ENCODE data around the gene FPGT.
"Not testable (repeated sequence)": the region's sequence is repeated elsewhere in the genome, so short reads cannot be mapped to it uniquely, and the experiment has no call there.

Gene FPGT

DNA sequence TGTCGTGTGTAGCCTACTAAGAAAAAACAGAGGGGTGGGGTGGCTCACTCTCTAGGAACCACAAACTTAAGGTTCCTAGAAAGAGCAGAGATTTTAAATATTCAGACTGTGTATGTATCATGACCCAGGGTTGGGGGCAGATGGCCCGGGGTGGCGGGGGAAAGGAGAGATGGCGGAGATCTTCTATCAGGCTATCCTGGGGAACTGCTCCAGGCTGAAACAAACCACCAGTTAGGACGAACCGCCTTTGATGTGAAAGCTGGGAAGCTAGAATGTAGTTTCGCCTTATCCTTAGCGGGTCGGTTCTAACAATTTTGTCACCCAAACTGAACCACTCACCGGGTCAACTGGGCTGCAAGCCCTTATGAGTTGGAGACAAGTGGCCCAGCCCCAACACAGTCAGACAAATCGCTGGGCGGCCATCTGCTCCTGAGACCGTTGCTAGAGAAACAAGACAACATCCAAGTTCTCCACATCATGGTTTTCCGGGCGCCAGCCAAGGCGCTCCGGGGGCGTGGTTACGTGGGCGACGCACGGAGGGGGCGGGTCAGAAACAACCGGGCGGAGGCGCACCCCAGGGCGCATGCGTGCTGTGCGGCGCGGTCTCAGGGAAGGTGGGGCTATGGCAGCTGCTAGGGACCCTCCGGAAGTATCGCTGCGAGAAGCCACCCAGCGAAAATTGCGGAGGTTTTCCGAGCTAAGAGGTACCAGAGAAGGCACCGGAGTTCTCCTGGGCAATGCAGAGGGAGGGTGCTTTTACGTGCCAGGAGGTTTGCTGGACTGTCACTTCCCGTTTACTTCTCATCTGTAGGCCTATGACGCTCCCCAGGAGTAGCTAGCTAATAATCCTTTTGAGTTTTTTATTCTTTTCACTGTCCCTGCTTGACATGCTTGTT, at the start of gene FPGT, which contains the start of gene LRRIQ3:
Gene FPGT, plus strand, starts transcription at position 586 of the 896 bp plus-strand sequence. Its CDS starts 37 bp downstream, at position 623.
Gene LRRIQ3, minus strand, starts transcription at position 520 of the 896 bp plus-strand sequence. CDS start 14,492 bp downstream, outside the sequence.
- peak; percentile 96 for DNase-seq

DNA sequence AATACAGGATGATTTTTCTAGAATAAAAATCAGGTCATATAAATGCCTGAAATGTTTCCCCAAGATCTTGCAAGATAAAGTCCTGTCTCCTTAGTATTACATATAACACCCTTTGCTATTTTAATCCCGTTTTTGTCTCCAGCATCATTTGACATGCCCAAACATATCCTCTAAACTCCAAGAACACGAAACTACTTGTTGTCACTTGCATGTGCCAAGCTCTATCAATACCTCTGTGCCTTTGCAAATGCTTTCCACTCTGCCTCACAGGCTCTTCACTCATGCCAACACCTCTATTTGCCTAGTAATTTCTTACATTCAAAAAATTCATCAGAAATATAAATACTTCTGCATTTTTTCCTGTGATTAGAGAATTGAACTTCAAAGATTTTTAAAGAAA, 38.0 kb upstream of the FPGT start:
- no peak for DNase-seq

DNA sequence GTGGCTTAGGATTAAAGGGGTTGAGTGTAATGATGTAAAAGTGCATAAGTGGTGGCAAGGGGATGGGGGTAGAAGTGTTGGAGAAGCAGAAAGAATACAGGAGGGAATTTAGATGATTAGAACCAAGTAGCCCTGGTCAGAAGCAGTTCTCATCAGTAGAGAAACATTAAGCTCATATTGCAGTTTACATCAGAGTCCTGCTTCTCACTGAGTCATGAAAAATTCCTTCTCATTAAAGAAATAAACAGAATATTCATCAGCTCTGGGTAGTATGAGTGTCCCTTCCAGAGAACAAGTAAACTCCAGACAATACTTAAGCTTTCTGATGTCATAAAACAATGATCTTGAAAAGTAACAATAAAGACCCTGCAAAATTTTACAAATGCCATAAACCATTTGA, 36.5 kb upstream of the FPGT start:
- DNase-seq, result no peak

DNA sequence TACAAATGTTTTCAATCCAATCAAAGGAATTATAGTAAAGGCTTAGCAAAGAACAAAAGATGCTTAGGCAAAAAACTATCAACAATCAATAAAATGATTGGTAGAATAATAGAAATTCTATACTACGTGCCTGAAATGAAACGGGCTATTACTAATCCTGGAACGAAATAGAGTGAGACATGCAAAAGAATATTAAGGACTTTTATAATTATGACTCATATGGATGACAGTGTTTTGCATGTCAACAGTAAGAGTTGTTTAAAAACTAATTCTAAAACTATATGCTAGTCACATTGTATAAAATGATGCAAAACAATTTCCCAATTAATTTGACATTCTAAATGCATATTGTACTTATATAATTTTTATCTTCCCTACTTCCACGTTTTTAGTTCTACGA, 35.7 kb upstream of the FPGT start:
- no peak for DNase-seq

DNA sequence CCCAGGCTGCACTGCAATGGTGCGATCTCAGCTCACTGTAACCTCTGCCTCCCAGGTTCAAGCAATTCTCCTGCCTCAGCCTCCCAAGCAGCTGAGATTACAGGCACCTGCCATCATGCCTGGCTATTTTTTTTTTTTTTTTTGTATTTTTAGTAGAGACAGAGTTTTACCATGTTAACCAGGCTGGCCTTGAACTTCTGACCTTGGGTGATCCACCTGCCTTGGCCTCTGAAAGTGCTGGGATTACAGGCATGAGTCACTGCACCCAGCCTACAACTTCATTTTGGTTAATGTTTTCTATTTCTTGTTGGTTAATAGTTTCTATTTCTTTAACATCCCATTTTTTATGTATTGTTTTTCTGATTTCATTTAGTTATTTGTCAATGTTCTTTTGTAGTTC, 23.6 kb upstream of the FPGT start:
- DNase-seq, result not testable (repeated sequence)

DNA sequence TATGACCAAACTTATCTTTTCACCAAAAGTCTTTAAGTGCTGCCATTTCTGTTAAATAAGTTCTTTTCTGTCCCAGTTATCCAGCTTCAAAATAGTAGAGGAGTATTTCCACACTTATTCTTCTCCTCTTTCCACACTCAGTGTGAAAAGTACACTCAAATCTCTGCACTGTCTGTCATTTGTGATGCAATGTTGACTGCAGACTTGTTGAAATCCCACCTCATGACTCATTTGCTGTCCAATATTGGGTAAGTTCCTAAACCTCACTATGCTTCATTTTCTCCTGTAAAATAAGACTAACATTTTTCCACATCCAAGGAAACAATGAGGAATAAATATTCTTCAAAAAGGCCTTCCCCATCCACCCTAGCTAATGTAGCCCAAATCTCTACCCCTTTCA, 17.6 kb upstream of the FPGT start:
- no peak for DNase-seq

DNA sequence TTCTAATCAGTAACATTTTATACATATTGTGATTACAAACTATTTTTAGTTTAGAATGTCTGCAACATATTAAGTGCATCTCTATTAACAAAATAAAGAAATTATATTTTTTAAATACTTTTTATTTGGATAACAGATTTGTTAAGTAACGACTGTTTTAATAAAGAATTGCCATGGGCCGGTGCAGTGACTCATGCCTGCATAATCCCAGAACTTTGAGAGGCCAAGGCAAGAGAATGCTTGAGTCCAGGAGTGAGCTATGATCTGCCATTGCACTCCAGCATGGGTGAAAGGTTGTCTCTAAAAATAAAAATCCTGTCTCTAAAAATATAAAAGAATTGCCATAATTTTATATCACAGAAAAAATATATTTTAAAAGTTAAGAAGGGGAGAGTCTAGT, 4.1 kb upstream of the FPGT start:
- DNase-seq, result no peak

DNA sequence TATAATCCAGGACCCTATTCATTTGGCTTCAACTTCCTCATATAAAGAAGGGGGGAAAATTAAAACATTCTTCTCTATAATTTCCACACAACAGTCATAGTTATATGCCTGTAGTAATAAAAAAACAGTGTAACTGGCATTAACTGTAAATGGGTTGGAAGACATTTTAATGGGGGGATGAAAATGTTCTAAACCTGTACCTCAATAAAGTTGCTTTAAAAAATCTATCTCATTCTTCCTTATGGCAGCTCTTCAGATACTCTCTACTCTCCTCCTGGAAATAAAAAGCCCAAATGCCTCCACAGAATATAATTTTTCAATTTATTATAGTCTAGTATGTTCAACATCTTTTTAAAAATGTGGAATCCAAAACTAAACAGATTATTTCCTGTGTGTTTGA, 2.7 kb upstream of the FPGT start:
- DNase-seq, result no peak

DNA sequence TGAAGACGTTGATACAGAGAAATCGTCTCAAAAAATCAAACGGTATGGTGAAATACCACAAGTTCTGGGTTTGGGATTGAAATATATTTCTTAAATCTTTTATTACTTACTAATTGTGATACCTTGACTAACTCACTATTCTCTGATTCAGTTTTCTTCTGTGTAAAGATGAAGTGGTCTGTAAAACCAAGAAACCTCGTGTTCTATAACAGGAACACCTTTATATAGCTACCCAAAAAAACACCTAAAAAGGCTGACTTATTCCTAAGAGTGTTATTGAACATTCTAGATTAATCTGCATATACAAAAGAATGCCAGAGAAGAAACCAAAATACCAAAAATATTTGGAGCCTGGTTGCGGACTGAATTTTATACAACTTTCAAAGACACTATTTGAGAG, 787 bp upstream of the FPGT start:
- no peak for DNase-seq

DNA sequence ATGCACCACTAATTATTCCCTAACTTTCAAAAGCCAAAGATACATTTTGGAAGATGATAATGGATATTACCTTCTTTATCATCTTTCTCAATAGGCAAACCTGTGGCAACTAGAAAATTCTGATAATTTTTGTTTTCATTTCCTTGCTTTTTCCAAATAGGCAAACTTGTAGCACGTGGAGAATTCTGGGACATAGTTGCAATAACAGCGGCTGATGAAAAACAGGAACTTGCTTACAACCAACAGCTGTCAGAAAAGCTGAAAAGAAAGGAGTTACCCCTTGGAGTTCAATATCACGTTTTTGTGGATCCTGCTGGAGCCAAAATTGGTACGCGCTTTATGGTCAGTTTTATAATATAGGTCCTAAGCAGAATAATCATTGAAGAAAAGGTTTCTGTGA, 1.5 kb downstream of the FPGT start:
- no peak for DNase-seq

DNA sequence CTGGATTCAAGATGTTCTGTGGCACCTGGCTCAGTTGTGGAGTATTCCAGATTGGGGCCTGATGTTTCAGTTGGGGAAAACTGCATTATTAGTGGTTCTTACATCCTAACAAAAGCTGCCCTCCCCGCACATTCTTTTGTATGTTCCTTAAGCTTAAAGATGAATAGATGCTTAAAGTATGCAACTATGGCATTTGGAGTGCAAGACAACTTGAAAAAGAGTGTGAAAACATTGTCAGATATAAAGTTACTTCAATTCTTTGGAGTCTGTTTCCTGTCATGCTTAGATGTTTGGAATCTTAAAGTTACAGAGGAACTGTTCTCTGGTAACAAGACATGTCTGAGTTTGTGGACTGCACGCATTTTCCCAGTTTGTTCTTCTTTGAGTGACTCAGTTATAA, 7.2 kb downstream of the FPGT start:
- no peak for DNase-seq

DNA sequence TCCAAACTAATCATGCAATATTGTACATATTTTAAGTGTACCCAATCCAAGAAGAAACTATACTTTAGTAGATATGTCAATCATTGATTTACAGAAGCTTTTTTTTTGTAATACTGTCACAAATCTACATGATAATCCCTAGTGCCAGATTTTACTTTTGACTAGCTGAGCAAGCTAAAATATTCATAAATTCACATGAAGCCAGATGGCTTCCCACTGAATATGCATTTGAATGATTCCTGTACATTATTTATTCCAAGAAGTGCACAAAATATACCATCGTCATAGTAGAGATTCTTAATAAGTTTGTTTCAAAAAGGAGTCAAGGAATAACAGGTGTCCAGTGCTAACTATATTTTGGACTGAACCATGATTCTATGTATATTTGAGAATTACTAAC, 17.2 kb downstream of the FPGT start:
- no peak for DNase-seq

DNA sequence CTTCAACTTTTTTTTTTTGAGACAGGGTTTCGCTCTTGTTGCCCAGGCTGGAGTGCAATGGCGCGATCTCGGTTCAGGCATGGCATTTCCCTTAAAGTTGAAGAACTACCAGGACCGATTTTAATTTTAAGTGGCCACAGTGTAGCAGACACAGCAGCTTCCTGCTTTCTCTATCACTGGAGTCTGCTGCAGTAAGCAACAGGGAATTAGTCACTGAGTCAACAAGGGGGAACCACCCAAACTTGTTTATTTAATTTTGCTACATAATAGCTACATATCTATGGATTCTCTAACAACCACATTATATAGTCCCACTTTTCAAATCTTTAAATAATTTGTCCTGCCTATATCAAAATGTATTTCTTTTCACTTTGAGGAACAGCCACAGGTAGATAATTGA, 24.7 kb downstream of the FPGT start:
- DNase-seq, result no peak

DNA sequence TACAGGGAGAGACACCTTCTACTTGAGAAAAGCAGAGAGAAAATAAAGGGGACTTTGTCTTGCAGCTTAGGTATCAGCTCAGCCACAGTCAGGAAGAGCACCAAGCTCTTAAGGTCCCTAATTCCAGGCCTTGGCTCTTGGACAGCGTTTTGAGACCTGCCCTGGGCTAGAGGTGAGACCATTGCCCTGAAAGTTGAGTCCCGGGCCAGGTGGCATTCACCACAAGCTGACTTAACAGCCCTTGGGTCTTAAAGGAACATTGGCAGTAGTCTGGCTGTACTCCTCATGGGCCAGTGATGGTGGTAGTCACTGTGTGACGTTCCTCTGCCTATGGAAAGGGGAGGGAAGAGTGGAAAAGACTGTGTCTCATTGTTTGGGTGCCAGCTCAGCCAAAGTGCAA, 25.4 kb downstream of the FPGT start:
- DNase-seq, result no peak

DNA sequence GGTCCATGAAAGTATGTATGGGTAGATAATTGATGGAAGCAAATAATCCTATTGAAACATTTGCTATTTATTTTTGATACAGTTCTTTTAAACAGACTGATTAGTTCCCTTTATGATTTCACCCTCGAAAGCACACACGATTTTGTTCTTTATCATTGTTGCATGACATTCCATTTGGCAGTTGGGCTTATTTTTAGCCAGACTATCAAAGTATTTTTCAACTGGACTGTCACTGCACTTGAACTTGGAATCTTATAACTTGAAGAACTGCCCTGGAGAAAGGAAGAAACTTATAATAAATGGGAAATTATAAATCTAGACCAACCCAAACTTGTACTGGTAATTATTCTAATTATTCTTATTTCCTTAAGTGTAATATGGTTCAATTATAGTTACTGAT, 37.1 kb downstream of the FPGT start, which contains the start of gene TNNI3K:
Gene TNNI3K, plus strand, starts transcription at position 235 of the 400 bp plus-strand sequence. Its CDS starts 65 bp downstream, at position 300.
- no peak for DNase-seq

DNA sequence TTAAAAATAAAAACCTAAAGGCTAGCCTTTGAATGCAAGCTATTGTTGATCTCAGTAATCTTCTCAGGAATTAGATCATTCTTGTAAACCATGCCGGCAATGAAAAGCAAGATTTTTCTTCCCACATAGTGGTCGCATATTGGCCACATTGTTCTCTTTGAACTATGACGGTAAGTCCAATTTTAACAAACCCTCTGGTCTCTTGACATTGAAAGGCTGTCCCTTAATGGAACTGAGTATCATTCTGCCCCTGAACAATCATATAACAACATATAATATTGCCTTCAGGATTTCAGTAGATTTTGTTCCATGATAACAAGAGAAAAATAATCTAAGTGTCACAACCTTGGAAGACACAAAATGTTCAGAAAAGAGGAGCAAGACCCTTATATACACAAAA, 38.4 kb downstream of the FPGT start:
- no peak for DNase-seq

DNA sequence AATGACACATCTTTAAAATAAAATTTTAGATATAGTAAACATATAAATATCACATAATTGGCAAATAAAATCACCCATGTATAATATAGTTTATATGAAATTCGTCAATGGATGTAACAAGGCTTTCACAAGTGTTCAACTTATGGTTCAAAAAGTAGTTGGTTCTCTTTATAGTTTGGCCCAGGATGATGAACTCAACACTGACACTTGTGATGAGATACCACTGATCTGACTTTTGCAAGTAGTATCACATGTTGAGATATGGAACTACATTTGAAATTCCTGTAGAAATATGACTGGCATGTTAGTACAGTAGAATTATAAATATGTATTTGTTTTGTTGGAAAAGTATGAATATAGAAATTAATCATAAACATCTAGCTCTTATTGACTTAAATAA, 39.0 kb downstream of the FPGT start:
- DNase-seq, result no peak

DNA sequence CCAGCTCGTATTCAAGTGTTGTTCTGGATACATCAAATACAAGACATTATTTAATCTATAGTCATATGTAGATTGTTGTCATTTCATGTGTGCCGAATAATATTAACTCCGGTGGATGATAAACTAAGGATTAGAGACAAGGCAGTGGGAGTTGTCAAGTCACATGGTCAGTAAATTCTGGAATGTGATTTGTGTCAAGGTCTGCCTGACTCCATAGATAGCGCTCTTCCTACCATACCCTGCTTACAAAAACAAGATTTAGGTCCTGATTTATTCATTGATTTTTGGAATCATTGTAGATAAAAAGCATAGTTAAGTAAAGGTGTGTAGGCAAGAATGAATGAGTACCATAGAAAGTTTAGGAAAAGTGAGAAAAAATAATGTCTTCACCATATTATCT, 39.7 kb downstream of the FPGT start:
- no peak for DNase-seq

DNA sequence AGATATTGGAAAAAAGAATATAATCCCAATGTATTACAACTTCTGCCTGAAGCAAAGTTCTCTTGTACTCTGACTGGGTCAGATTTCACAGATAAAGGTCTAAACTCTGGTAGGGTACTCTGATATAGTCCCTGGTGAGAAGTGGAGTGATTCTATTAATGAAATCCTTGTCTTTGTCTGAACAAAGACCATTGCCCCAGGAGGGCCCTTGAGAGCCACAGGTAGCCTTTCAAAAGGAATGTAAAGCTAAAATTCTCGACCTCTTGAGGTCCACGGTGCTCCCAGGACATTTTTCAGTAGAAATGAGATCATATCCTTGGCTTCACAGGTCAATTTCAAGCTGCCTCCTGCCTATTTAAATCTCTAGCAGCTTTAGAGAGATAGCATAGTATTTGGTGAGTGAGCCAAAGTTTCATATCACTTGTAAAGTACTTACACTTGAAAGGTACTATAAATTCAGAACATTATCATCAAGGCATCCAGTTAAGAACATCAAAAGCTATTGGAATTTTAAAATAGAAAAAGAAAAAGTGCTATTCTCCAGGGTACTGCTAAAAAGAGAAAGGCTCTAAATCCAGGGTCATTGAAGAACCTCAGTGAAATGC, 47.2 kb downstream of the FPGT start:
- no peak for DNase-seq

DNA sequence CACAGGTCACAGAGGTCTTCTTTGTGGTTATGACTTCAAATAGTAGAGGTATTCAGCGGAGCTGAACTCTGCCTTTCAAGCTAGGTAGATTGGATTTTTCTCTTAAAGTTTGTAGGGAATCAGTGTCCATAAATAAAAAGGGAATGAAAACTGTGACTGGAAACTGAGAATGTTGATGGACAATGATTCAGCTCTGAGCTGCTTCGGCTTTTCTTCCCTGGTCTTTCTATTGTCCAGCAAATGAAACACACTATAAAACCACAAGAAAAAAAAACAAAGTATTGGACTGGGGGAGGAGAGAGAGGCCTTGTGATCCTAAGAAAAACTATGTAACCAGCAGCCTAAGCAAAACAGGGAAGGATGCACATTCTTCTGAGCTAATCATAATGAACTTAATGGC, 48.3 kb downstream of the FPGT start:
- DNase-seq, result no peak

DNA sequence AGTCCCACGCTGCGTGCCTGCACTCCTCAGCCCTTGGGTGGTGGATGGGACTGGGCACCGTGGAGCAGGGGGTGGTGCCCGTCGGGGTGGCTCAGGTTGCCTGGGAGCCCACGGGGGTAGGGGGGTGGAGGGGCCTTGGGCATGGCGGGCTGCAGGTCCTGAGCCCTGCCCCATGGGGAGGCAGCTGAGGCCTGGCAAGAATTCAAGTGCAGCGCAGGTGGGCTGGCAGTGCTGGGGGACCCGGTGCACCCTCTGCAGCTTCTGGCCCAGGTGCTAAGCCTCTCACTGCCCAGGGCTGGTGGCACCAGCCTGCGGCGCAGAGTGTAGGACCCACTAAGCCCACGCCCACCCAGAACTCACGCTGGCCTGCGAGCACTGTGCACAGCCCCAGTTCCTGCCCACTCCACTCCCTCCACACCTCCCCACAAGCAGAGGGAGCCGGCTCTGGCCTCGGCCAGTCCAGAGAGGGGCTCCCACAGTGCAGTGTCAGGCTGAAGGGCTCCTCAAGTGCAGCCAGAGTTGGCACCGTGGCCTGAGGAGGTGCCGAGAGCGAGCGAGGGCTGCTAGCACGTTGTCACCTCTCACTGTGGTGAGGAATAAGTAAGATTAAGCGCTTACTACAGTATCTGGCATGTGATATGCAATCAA, 50.0 kb downstream of the FPGT start:
- no peak for DNase-seq

DNA sequence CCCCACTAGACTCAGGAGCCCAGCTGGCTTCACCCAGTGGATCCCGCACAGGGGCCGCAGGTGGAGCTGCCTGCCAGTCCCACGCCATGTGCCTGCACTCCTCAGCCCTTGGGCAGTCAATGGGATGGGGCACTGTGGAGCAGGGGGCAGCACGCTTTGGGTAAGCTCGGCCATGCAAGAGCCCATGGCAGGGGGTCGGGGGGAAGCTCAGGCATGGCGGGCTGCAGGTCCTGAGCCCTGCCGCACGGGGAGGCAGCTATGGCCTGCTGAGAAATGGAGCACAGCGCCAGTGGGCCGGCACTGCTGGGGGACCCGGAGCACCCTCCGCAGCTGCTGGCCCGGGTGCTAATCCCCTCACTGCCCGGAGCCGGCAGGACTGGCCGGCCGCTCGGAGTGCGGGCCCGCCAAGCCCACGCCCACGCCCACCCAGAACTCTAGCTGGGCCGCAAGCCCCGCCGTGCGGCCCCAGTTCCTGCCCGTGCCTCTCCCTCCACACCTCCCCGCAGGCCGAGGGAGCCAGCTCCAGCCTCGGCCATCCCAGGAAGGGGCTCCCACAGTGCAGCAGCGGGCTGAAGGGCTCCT, 55.3 kb downstream of the FPGT start:
- DNase-seq, result not testable (repeated sequence)

All from CD4-positive, alpha-beta T cell treated with Interleukin-21 for 1 hour (primary cell).